PC-9 (cell line): Measurements from ENCODE around the gene PLIN1. TPM values are rescaled to one million over a fixed set of nuclear protein-coding genes. Genes with fewer than 3 reads are reported as not detected.

Experiments
- BruUV-seq: library from RNA; stranded (reverse); fragments of 400-500 nt; replicated peaks from 2 replicates; lab custom pipeline; 2021; lab: Mats Ljungman, UMichigan
- CTCF ChIA-PET: fragments of 300-600 bp; sonication (Branson Sonifier 250); formaldehyde crosslinking; loops from one replicate; lab custom pipeline; 2022; ENCODE audit warnings: antibody characterized with exemption; lab: Charles Lee
- POLR2A ChIA-PET: fragments of 300-600 bp; sonication (Branson Sonifier 250); formaldehyde crosslinking; loops from one replicate; lab custom pipeline; 2022; ENCODE audit warnings: antibody characterized with exemption; ENCODE audit not compliant: unreplicated experiment; lab: Charles Lee
- DNase-seq, 2 experiments: peaks; one replicate each; pipeline versions ENCODE4 v3.0.0 to v3.0.0-alpha.2; 2015 to 2022; ENCODE audit warnings: mixed read lengths in 1 of 2
- H2AFZ ChIP-seq: fragments of 200-600 bp; sonication (generic); 2 replicates; pipeline ENCODE4 v1.8.1; 2017; ENCODE audit warnings: antibody characterized with exemption
- H3F3A ChIP-seq: fragments of 200-600 bp; sonication (generic); 2 replicates; pipeline ENCODE4 v1.8.1; 2017; ENCODE audit warnings: antibody characterized with exemption, mild to moderate bottlenecking, low read depth; ENCODE audit not compliant: insufficient read depth
- H3K27ac ChIP-seq: fragments of 200-600 bp; sonication (generic); 2 replicates; pipeline ENCODE4 v1.6.1; 2016; ENCODE audit warnings: mixed run types
- H3K27me3 ChIP-seq: fragments of 200-600 bp; sonication (generic); 2 replicates; pipeline ENCODE4 v1.6.1; 2016; ENCODE audit warnings: low read depth, mixed run types; ENCODE audit not compliant: insufficient read depth
- H3K36me3 ChIP-seq: fragments of 200-600 bp; sonication (generic); 2 replicates; pipeline ENCODE4 v1.6.1; 2016; ENCODE audit warnings: low read depth, mixed run types
- H3K4me1 ChIP-seq: fragments of 200-600 bp; sonication (generic); replicated peaks from 2 replicates; pipeline ENCODE4 v1.6.1; 2016; ENCODE audit warnings: mixed run types; ENCODE audit not compliant: insufficient read depth
- H3K4me2 ChIP-seq: fragments of 200-600 bp; sonication (generic); 2 replicates; pipeline ENCODE4 v1.6.1; 2017; ENCODE audit warnings: mixed run types
- H3K4me3 ChIP-seq: fragments of 200-600 bp; sonication (generic); 2 replicates; pipeline ENCODE4 v1.6.1; 2016; ENCODE audit warnings: mixed run types
- H3K79me2 ChIP-seq: fragments of 200-600 bp; sonication (generic); 2 replicates; pipeline ENCODE4 v1.6.1; 2017; ENCODE audit warnings: low read depth, mixed run types
- H3K9me2 ChIP-seq: fragments of 200-600 bp; sonication (generic); 2 replicates; pipeline ENCODE4 v1.8.1; 2017; ENCODE audit warnings: mild to moderate bottlenecking; ENCODE audit not compliant: insufficient read depth
- H3K9me3 ChIP-seq: fragments of 200-600 bp; sonication (generic); 2 replicates; pipeline ENCODE4 v1.8.1; 2016; ENCODE audit warnings: low read depth; ENCODE audit not compliant: insufficient read depth
- H4K20me1 ChIP-seq: fragments of 200-600 bp; sonication (generic); 2 replicates; pipeline ENCODE4 v1.8.1; 2017; ENCODE audit not compliant: insufficient read depth
- EZH2 ChIP-seq: fragments of 200-600 bp; sonication (generic); IDR thresholded peaks from 2 replicates; pipeline ENCODE4 v1.8.0; 2017; ENCODE audit warnings: antibody characterized with exemption, low read depth
- intact Hi-C: fragments of 100-400 bp; cut with micrococcal nuclease; formaldehyde crosslinking; loops from one replicate; pipeline ENCODE4 v1.10.0; 2022; ENCODE audit not compliant: unreplicated experiment
- total RNA-seq: library from RNA; stranded (reverse); gene quantifications from 2 replicates; pipeline ENCODE4 v1.2.3, GENCODE V29; 2021
- TF ChIP-seq, protein P1 (sequence below): fragments of 200-600 bp; sonication (generic); conservative IDR thresholded peaks from 2 replicates; pipeline ENCODE4 v1.6.1; 2017; ENCODE audit warnings: mixed run types, antibody characterized with exemption, mild to moderate bottlenecking, moderate library complexity

Gene PLIN1
- total RNA-seq, 1 experiment from 2014 or later: 1.0 TPM

DNA sequence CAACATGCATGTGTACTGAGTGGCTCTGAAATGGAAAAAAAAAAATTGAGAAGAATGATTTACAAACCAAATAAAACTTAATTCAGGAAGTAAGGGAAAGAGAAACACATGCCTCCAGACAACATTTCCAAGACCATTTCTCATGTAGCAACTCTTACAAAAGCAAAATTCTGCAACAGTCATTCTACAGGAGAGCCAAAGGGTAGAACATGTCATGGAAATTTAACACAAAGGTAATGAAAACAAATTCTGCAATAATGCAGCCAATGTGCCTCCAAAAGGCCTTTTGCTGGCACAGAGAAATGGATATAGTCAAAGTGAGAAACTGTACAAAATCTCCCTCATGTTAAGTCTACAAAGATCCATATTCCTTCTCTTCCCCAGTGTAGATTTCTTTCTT lies 7.4 kb upstream of the PLIN1 start:
- Histone ChIP-seq H3F3A (peaks cover 20% of the 10 kb centered on the region), H3K4me1 (peaks cover 27% of the 10 kb centered on the region), H3K9me3 (no peaks in the 10 kb centered on the region), H3K27me3 (no peaks in the 10 kb centered on the region), H3K4me2 (no peak overlapping the region), H2AFZ (no peak overlapping the region), H3K79me2 (peaks cover 20% of the 10 kb centered on the region), H3K9me2 (no peaks in the 10 kb centered on the region), H3K4me3 (no peak overlapping the region), H3K27ac (no peak overlapping the region), H3K36me3 (peaks cover 23% of the 10 kb centered on the region; the same call in 1 of the 2 replicates), H4K20me1 (no peaks in the 10 kb centered on the region)
- no TSS peak for BruUV-seq
- intact Hi-C loops: no loop called here
- TF ChIP-seq, protein P1, sequence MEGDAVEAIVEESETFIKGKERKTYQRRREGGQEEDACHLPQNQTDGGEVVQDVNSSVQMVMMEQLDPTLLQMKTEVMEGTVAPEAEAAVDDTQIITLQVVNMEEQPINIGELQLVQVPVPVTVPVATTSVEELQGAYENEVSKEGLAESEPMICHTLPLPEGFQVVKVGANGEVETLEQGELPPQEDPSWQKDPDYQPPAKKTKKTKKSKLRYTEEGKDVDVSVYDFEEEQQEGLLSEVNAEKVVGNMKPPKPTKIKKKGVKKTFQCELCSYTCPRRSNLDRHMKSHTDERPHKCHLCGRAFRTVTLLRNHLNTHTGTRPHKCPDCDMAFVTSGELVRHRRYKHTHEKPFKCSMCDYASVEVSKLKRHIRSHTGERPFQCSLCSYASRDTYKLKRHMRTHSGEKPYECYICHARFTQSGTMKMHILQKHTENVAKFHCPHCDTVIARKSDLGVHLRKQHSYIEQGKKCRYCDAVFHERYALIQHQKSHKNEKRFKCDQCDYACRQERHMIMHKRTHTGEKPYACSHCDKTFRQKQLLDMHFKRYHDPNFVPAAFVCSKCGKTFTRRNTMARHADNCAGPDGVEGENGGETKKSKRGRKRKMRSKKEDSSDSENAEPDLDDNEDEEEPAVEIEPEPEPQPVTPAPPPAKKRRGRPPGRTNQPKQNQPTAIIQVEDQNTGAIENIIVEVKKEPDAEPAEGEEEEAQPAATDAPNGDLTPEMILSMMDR: no peak
- TF ChIP-seq EZH2: no peak
- no peak for DNase-seq
- POLR2A ChIA-PET: no interaction called here
- CTCF ChIA-PET: no interaction called here

DNA sequence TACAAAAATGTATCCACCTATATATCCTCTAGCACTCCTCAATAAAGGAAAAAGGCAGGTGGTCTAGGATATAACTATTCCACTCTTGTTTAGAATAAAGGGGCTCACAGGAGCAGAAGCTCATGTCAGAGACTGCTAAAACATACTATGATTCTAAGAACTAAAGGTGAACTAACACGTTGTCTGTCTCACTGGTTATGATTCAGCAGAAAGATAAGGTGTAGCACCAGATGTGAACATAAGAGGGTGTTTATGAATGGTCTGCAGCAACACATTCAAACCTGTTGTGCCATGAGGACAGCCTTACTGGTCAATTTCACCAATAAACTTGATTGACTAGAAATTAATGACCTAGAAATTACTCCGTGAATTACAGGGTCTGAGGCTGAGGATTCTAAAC lies 6.8 kb upstream of the PLIN1 start:
- intact Hi-C loops: no loop called here
- Histone ChIP-seq H3K4me3 (no peak overlapping the region), H3K79me2 (peaks cover 20% of the 10 kb centered on the region), H4K20me1 (no peaks in the 10 kb centered on the region), H3K4me1 (peaks cover 27% of the 10 kb centered on the region), H3K27ac (no peak overlapping the region), H3K27me3 (no peaks in the 10 kb centered on the region), H3K9me2 (no peaks in the 10 kb centered on the region), H3K9me3 (no peaks in the 10 kb centered on the region), H3K4me2 (no peak overlapping the region), H3F3A (peaks cover 24% of the 10 kb centered on the region), H3K36me3 (peaks cover 23% of the 10 kb centered on the region; the same call in 1 of the 2 replicates), H2AFZ (no peak overlapping the region)
- ChIA-PET CTCF (no interaction called here), POLR2A (no interaction called here)
- DNase-seq: no peak
- BruUV-seq: no TSS peak
- no peak for TF ChIP-seq EZH2
- TF ChIP-seq, protein P1: no peak

DNA sequence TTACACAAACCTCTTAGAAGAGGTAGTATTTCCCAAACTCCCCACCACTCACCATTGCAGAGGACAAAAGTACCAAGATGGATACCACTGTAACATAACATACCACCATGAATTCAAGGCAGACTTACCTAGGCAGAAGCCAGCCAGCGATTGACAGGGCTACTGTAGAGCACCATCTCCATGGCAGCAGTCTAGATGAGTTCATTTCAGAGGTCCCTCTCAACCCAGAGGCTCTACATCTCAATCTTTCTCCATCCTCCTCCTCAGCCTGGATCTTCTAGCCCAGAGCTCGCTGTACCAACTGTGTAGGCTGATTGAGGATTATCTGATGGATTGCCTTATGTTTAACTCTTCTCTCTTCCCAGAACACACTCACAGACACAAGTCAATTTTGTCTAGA lies 2.0 kb upstream of the PLIN1 start:
- Histone ChIP-seq H4K20me1 (no peaks in the 10 kb centered on the region), H3K36me3 (peaks cover 21% of the 10 kb centered on the region; the same call in 1 of the 2 replicates), H3K9me2 (no peaks in the 10 kb centered on the region), H3K4me1 (peaks cover 26% of the 10 kb centered on the region), H3K79me2 (no peaks in the 10 kb centered on the region), H3K9me3 (no peaks in the 10 kb centered on the region), H3K4me2 (peak overlapping the region; percentile 49), H3K4me3 (no peak overlapping the region), H2AFZ (no peak overlapping the region), H3K27me3 (no peaks in the 10 kb centered on the region), H3K27ac (peak overlapping the region; percentile 50; the same call in 1 of the 2 replicates), H3F3A (peaks cover 15% of the 10 kb centered on the region)
- CTCF ChIA-PET: no interaction called here
- TF ChIP-seq, protein P1: no peak
- TF ChIP-seq EZH2: no peak
- POLR2A ChIA-PET: interaction anchor here (1.0 kb wide), 1 partner anchor 18 kb away, joined by 7 read pairs; no protein-coding TSS in a partner anchor
- intact Hi-C loops: no loop called here
- no TSS peak for BruUV-seq
- no peak for DNase-seq
